K562 (cell line): Measurements from ENCODE around the gene PLA2G7. TPM values are rescaled to one million over a fixed set of nuclear protein-coding genes. Genes with fewer than 3 reads are reported as not detected.

ENCODE experiments used
- CSDE1 ChIP-seq, 2 experiments: fragments of 450-650 bp; IDR thresholded peaks; 2 replicates each; pipeline ENCODE4 v1.6.1; 2016; ENCODE audit warnings: mild to moderate bottlenecking in 1 of 2
- HNRNPLL ChIP-seq: fragments of 200-400 bp; formaldehyde crosslinking; IDR thresholded peaks from 2 replicates; pipeline ENCODE4 v1.6.1; 2017; ENCODE audit warnings: low read length, low read depth, mild to moderate bottlenecking; ENCODE audit not compliant: poor library complexity, severe bottlenecking
- MAFK ChIP-seq: IDR thresholded peaks from 2 replicates; pipeline ENCODE4 v1.6.1; 2011; ENCODE audit warnings: low read length, improper control_type of control experiment
- MEF2A ChIP-seq: IDR thresholded peaks from 2 replicates; pipeline ENCODE4 v1.6.1; 2011; ENCODE audit warnings: low read depth, mild to moderate bottlenecking, low read length, moderate library complexity; ENCODE audit not compliant: control insufficient read depth
- TBP ChIP-seq: optimal IDR thresholded peaks from 2 replicates; pipeline ENCODE3; 2011; ENCODE audit warnings: low read depth, low read length, improper control_type of control experiment
- ZNF318 ChIP-seq, 2 experiments: fragments of 450-650 bp; IDR thresholded peaks; 2 replicates each; pipeline ENCODE4 v1.6.1; 2016; ENCODE audit warnings: mild to moderate bottlenecking in 2 of 2, borderline replicate concordance in 1 of 2, low read depth in 1 of 2, moderate library complexity in 1 of 2
- ZNF589 ChIP-seq: fragments of 200-800 bp; sonication (Bioruptor generic); IDR thresholded peaks from 2 replicates; pipeline ENCODE4 v1.6.1; 2016; ENCODE audit warnings: low read depth, missing genetic modification characterization, missing compliant biosample characterization
- polyA plus RNA-seq, 8 experiments: library from polyadenylated mRNA; depleted of rRNA in 4 of 8; stranded (reverse) in 5 of 8; unstranded in 3 of 8; fragments of >200 nt; fragmentation: Nextera tagmentation in 2 of 8; fragmentation: Illumina TruSeq in 1 of 8; extraction: Ambion mirVana in 2 of 8; extraction: Trizol in 1 of 8; gene quantifications; 2 replicates each; pipeline versions ENCODE4 v1.2.1 to v1.2.3, GENCODE V29; 2011 to 2014; ENCODE audit warnings: inconsistent platforms in 1 of 8, missing spikeins in 1 of 8
- total RNA-seq, 7 experiments: library from RNA; depleted of rRNA in 6 of 7; stranded (reverse); fragments of >200 nt in 6 of 7; fragmentation: Illumina TruSeq in 2 of 7; extraction: Trizol in 2 of 7; gene quantifications; 2 replicates each; pipeline versions ENCODE4 v1.2.1 to v1.2.3, GENCODE V29; 2011 to 2021; ENCODE audit warnings: low replicate concordance in 1 of 7

The PLA2G7 gene
- total and polyA plus RNA-seq, 9 of the 15 experiments (the other 6 are each of a cell fraction or from before 2014, with no cell fraction given), result not detected

GRCh38 chr6:46719099-46719498 is 16.1 kb downstream of the PLA2G7 start (continued):
- TF ChIP-seq CSDE1 (IDR thresholded peaks at IDR 0.05), result no peak
- no peak for TF ChIP-seq TBP
- no peak for TF ChIP-seq ZNF589 (CRISPR knock-in tag)
- no peak for TF ChIP-seq ZNF318 (IDR thresholded peaks at IDR 0.05; ENCODE audit: borderline replicate concordance in 1 of 2, low read depth in 1 of 2)
- no peak for TF ChIP-seq MEF2A
- no peak for TF ChIP-seq MAFK
- TF ChIP-seq HNRNPLL, result no peak
